Endodermal cell (in vitro differentiated cells): ENCODE data around the gene MACROD2. TPM values are rescaled to one million over a fixed set of nuclear protein-coding genes. Genes with fewer than 3 reads are reported as not detected.

Experiments
- DNase-seq: peaks from one replicate; pipeline ENCODE4 v3.0.0-alpha.2; 2017
- H3K27ac ChIP-seq: 2 replicates; pipeline ENCODE4 v1.5.1; 2013; ENCODE audit warnings: mild to moderate bottlenecking, low read depth, low read length, moderate library complexity
- H3K27me3 ChIP-seq: 2 replicates; pipeline ENCODE4 v1.6.1; 2013; ENCODE audit warnings: mild to moderate bottlenecking, low read length, moderate library complexity; ENCODE audit not compliant: insufficient read depth, control insufficient read depth, poor library complexity, severe bottlenecking
- H3K36me3 ChIP-seq: 2 replicates; pipeline ENCODE4 v1.7.0; 2013; ENCODE audit warnings: mild to moderate bottlenecking, low read length, moderate library complexity; ENCODE audit not compliant: control insufficient read depth, insufficient read depth
- H3K4me1 ChIP-seq: one replicate; pipeline ENCODE4 v1.7.0; 2013; ENCODE audit warnings: low read length; ENCODE audit not compliant: control insufficient read depth, insufficient read depth
- H3K4me3 ChIP-seq: 2 replicates; pipeline ENCODE4 v1.5.1; 2013; ENCODE audit warnings: mild to moderate bottlenecking, low read length, moderate library complexity
- H3K9ac ChIP-seq: 2 replicates; pipeline ENCODE4 v1.6.1; 2013; ENCODE audit warnings: mild to moderate bottlenecking, low read length, moderate library complexity; ENCODE audit not compliant: poor library complexity, severe bottlenecking; ENCODE audit errors: extremely low read depth
- H3K9me3 ChIP-seq: 2 replicates; pipeline ENCODE4 v1.6.1; 2013; ENCODE audit warnings: mild to moderate bottlenecking, low read length, moderate library complexity; ENCODE audit not compliant: control insufficient read depth
- H3K27ac Mint-ChIP-seq: 2 replicates; pipeline ENCODE4 v1.8.0; 2020; ENCODE audit warnings: mixed read lengths
- H3K27me3 Mint-ChIP-seq: 2 replicates; pipeline ENCODE4 v1.8.0; 2021; ENCODE audit warnings: mild to moderate bottlenecking, mixed read lengths; ENCODE audit not compliant: insufficient read depth
- H3K36me3 Mint-ChIP-seq: 2 replicates; pipeline ENCODE4 v1.8.0; 2020; ENCODE audit warnings: low read depth, mixed read lengths
- H3K4me1 Mint-ChIP-seq: 2 replicates; pipeline ENCODE4 v1.8.0; 2020; ENCODE audit warnings: mixed read lengths
- H3K4me3 Mint-ChIP-seq: 2 replicates; pipeline ENCODE4 v1.8.0; 2020; ENCODE audit warnings: mild to moderate bottlenecking, moderate library complexity, mixed read lengths
- H3K9me3 Mint-ChIP-seq: 2 replicates; pipeline ENCODE4 v1.8.0; 2020; ENCODE audit warnings: mild to moderate bottlenecking, mixed read lengths
- CTCF ChIP-seq: fragments of 200-600 bp; sonication (generic); conservative IDR thresholded peaks from 2 replicates; pipeline ENCODE4 v1.5.0; 2021; ENCODE audit warnings: antibody characterized with exemption, mild to moderate bottlenecking
- WGBS, 2 experiments: methylation state at CpG; one replicate each; pipeline versions ENCODE4 v1.1.5 to v1.1.7; 2013; ENCODE audit warnings: missing lambda C conversion rate in 2 of 2, mixed read lengths in 1 of 2; ENCODE audit not compliant: insufficient coverage in 1 of 2, insufficient read length in 1 of 2; 5-methylcytosine and 5-hydroxymethylcytosine counted together
- total RNA-seq, 2 donors: library from RNA; stranded (reverse); fragmentation: NEBNext Ultra II Directional in 1 of 2; extraction: Animal tissue kit (Norgen Biotek cat#: 25700) in 1 of 2; gene quantifications; 2 replicates in 1 of 2; 3 replicates in 1 of 2; pipeline ENCODE4 v1.2.1, GENCODE V29; 2021

MACROD2 gene
- total RNA-seq, 2 donors from 2014 or later, result 2.3 to 4.8 TPM

- Mint-ChIP-seq H3K27me3 (no peaks in the 10 kb centered on the region), H3K36me3 (no peaks in the 10 kb centered on the region), H3K4me3 (no peak overlapping the region), H3K4me1 (no peaks in the 10 kb centered on the region), H3K27ac (no peak overlapping the region), H3K9me3 (no peaks in the 10 kb centered on the region)
- Histone ChIP-seq H3K27ac (no peak overlapping the region), H3K27me3 (no peaks in the 10 kb centered on the region), H3K9me3 (no peaks in the 10 kb centered on the region), H3K9ac (no peak overlapping the region), H3K36me3 (no peaks in the 10 kb centered on the region), H3K4me3 (no peak overlapping the region), H3K4me1 (no peaks in the 10 kb centered on the region)
- no peak for DNase-seq
- 87 to 94% methylated on average over 2 to 3 of the region's 3 CpGs for WGBS, 2 experiments
- TF ChIP-seq CTCF, result no peak
Observed at GRCh38 chr20:15242773-15243172, 1247.5 kb downstream of the MACROD2 start.

- no peaks in the 10 kb centered on the region for H3K27me3 ChIP-seq
- H3K27ac Mint-ChIP-seq, result no peak overlapping the region
- no peak for TF ChIP-seq CTCF
- peaks cover 5% of the 10 kb centered on the region for H3K4me1 Mint-ChIP-seq
- 58% methylated on average over 2 of the region's 2 CpGs; no CpG with 5 or more reads in 1 of the 2 experiments for WGBS, 2 experiments
- H3K36me3 Mint-ChIP-seq, result no peaks in the 10 kb centered on the region
- DNase-seq, result no peak
- H3K36me3 ChIP-seq, result no peaks in the 10 kb centered on the region
- no peak overlapping the region for H3K4me3 Mint-ChIP-seq
- no peaks in the 10 kb centered on the region for H3K27me3 Mint-ChIP-seq
- no peak overlapping the region for H3K4me3 ChIP-seq
- no peaks in the 10 kb centered on the region for H3K9me3 ChIP-seq
- H3K9me3 Mint-ChIP-seq, result no peaks in the 10 kb centered on the region
- H3K9ac ChIP-seq, result no peak overlapping the region
- no peaks in the 10 kb centered on the region for H3K4me1 ChIP-seq
- H3K27ac ChIP-seq, result no peak overlapping the region
Observed at GRCh38 chr20:15245896-15246295, 1250.6 kb downstream of the MACROD2 start.

- no peak overlapping the region for H3K4me3 Mint-ChIP-seq
- H3K4me1 ChIP-seq, result no peaks in the 10 kb centered on the region
- DNase-seq, result no peak
- TF ChIP-seq CTCF, result no peak
- peaks cover 5% of the 10 kb centered on the region for H3K4me1 Mint-ChIP-seq
- H3K27ac ChIP-seq, result no peak overlapping the region
- no peak overlapping the region for H3K9ac ChIP-seq
- H3K9me3 ChIP-seq, result no peaks in the 10 kb centered on the region
- H3K4me3 ChIP-seq, result no peak overlapping the region
- H3K27me3 Mint-ChIP-seq, result no peaks in the 10 kb centered on the region
- no peaks in the 10 kb centered on the region for H3K27me3 ChIP-seq
- H3K36me3 ChIP-seq, result no peaks in the 10 kb centered on the region
- no peaks in the 10 kb centered on the region for H3K9me3 Mint-ChIP-seq
- H3K36me3 Mint-ChIP-seq, result no peaks in the 10 kb centered on the region
- H3K27ac Mint-ChIP-seq, result no peak overlapping the region
- 96% methylated on average over 7 of the region's 7 CpGs for WGBS, 2 experiments
Observed at GRCh38 chr20:15248618-15249395, 1253.5 kb downstream of the MACROD2 start.
